Fibroblast of mammary gland (primary cell): ENCODE measurements around the gene CD99.
A peak's percentile ranks its signal among the peaks of the same experiment; 100 is the strongest.
"Not testable (repeated sequence)": the region's sequence is repeated elsewhere in the genome, so short reads cannot be mapped to it uniquely, and the experiment has no call there.

ENCODE experiments used
- DNase-seq: peaks from one replicate; pipeline ENCODE4 v3.0.0-alpha.2; 2010; ENCODE audit warnings: low read depth
- H3K4me3 ChIP-seq: 2 replicates; pipeline ENCODE4 v1.5.1; 2011; ENCODE audit warnings: low read depth, mild to moderate bottlenecking, low read length, moderate library complexity; ENCODE audit not compliant: control insufficient read depth
- TF ChIP-seq, protein P1 (sequence below): conservative IDR thresholded peaks from 2 replicates; pipeline ENCODE4 v1.5.1; 2011; ENCODE audit warnings: low read depth, low read length, inconsistent platforms; ENCODE audit not compliant: control insufficient read depth, insufficient read depth

The CD99 gene

GRCh38 chrX:2748815-2749188 lies 57.7 kb downstream of the CD99 start:
- TF ChIP-seq, protein P1, sequence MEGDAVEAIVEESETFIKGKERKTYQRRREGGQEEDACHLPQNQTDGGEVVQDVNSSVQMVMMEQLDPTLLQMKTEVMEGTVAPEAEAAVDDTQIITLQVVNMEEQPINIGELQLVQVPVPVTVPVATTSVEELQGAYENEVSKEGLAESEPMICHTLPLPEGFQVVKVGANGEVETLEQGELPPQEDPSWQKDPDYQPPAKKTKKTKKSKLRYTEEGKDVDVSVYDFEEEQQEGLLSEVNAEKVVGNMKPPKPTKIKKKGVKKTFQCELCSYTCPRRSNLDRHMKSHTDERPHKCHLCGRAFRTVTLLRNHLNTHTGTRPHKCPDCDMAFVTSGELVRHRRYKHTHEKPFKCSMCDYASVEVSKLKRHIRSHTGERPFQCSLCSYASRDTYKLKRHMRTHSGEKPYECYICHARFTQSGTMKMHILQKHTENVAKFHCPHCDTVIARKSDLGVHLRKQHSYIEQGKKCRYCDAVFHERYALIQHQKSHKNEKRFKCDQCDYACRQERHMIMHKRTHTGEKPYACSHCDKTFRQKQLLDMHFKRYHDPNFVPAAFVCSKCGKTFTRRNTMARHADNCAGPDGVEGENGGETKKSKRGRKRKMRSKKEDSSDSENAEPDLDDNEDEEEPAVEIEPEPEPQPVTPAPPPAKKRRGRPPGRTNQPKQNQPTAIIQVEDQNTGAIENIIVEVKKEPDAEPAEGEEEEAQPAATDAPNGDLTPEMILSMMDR, result no peak

GRCh38 chrX:2751291-2751690 lies 60.2 kb downstream of the CD99 start:
- peak; percentile 49 for DNase-seq
- H3K4me3 ChIP-seq, result no peak overlapping the region
- TF ChIP-seq, protein P1, result no peak

More at GRCh38 chrX:2748815-2749188, 57.7 kb downstream of the CD99 start:
- no peak overlapping the region for H3K4me3 ChIP-seq
- no peak for DNase-seq

- peak; percentile 34 for DNase-seq
- H3K4me3 ChIP-seq, result peak within 1 kb of the TSS; percentile 32
These were observed 60.8 kb downstream of the CD99 start, which contains the start of gene XG for GRCh38 chrX:2751874-2752300. TSS of gene XG (plus strand) at chrX:2752040. CDS start at chrX:2752275, 235 bp downstream.

DNA sequence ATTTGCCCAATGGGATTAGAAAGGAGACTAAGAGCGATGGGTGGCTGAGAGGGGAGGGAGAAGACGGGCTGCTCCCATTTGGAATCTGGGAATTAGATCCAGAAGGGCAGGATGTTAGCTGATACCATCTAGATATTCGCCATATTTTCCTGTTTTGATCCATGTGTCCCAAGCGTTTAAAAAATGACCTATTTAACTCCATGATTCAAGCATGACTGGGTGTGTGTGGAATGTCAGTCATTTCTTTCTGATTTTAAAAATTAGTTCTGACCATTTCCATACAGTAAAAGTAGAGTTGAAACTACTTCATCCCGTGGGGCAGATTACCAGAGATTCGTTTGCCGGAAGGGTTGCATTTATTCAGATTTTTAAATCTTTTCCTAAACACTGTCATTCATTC lies 61.3 kb downstream of the CD99 start:
- DNase-seq, result peak; percentile 42

GRCh38 chrX:2755163-2755715 lies 64.1 kb downstream of the CD99 start:
- not testable (repeated sequence) for H3K4me3 ChIP-seq, DNase-seq

More for the DNA sequence above, 61.3 kb downstream of the CD99 start:
- peak overlapping the region; percentile 32 for H3K4me3 ChIP-seq

DNA sequence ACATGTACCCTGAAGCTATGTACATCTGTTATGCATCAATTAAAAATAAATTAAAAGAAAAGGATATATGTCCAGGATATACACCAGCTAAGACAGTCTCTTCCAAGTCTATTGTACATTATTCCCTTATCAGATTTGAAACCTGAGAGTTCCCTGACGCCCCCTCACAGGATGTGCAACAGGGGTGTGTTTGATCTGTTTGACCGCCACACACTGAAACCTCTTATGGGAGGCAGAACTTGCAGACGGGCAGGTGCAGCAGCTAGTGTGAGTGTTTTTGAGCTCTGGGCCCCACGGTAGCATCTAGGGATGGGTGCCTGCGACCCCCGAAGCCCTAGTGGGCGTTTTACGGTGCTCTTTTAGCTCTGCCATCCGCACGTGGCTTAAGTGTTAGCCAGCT lies 65.5 kb downstream of the CD99 start:
- no peak overlapping the region for H3K4me3 ChIP-seq
- TF ChIP-seq, protein P1, result no peak
- DNase-seq, result no peak

DNA sequence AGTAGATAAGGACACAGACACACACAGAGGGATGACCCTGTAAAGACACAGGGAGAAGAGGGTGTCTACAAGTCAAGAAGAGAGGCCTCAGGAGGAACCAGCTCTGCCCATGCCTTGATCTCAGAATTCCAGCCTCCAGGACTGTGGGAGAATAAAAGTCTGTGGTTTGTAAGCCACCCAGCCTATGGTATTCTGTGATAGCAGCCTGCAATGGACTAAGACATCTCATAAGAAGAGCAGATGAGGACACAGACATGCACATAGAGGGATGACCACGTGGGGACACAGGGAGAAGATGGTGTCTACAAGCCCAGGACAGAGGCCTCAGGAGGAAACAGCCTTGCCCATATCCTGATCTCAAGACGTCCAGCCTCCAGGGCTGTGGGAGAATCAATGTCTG lies 70.2 kb downstream of the CD99 start:
- DNase-seq, result no peak
- TF ChIP-seq, protein P1, result no peak
- no peak overlapping the region for H3K4me3 ChIP-seq

DNA sequence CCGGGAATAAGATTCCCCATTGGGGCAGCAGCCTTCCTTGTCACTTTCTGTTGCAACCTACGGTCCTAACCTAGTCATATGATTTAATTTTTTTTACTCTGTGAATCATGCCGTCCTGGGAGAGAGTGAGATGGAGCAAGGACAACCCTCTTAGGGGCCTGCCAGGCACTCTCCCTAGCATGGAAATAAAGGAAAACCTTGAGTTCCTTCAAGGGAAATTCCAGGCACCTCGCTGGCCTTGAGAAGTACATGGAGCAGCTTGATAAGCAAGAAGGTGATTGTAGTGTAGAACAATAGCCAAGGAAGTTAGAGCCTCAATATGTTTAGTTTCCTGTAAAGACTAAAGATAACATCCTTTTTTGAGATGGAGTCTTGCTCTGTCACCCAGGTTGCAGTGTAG lies 71.6 kb downstream of the CD99 start:
- not testable (repeated sequence) for DNase-seq, H3K4me3 ChIP-seq

- not testable (repeated sequence) for DNase-seq, H3K4me3 ChIP-seq
These were observed 73.9 kb downstream of the CD99 start for GRCh38 chrX:2764766-2765548.

- no peak for DNase-seq
- H3K4me3 ChIP-seq, result no peak overlapping the region
- TF ChIP-seq, protein P1, result no peak
These were observed 74.4 kb downstream of the CD99 start for GRCh38 chrX:2765549-2765830.
